ENCODE results near the gene ASAP2.

ASAP2 gene

DNA sequence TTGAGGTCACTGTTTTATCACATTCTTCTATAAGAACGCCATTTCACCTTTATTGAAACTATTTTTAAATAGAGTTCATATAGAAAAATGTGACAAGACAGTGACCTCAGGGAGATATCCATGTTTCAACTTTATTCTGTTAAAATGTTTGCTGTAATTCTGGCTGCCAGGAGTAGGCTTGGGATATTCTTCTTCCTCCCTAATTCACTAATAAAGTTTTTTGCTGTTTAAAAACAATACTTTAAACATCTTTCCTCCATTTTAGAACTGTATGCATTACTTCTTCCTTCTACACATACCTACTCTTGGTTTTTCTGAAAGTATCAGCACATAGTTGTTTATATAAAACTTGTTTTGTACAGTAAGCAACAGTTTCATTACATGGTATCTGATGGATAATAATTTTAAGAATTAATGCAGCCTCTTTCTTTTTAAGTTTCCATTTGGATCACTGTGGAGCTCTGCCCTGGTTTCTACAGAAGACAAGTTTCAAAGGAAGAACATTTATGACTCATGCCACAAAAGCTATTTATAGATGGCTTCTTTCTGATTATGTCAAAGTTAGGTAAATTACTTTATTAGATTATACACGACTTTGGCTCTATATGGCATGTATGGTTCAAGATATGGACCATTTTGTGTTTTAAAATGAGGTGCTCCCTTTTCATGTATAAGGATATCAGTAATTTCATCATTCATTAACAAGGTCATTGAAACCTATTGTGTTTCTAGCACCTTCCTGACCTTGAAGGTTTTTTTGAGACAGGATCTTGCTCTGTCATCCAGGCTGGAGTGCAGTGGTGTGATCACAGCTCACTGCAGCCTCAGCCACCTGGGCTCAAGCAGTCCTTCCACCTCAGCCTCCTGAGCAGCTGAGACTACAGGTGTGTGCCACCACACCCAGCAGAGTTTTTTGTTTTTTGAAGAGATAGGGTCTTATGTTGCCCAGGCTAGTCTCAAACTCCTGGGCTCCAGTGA is 224.0 kb downstream of the ASAP2 start:
- no peak for DNase-seq (ENCODE audit: low spot score)

DNA sequence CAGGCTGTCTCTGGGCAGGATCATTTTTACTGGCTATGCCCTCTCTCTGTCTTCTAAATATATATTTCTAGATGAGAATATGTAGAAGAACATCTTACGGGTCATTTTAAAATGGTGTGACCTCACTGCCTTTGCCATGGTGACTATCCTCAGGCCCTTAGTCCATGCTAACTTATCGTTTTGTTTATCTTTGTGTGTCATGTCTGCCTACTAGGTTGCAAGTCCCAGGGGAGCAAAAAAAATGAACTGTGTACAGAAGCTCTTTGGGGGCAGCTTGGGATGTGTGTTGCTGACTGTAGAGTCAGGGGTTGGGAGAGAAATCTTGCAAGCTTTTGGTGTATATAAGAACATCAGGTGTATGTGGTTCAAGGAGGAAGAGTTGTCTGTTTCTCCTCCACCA is 227.9 kb downstream of the ASAP2 start:
- no peak for DNase-seq (ENCODE audit: low spot score)

GRCh38 chr2:9439536-9439935 is 232.9 kb downstream of the ASAP2 start:
- no peak for DNase-seq (ENCODE audit: low spot score)

- DNase-seq (ENCODE audit: low spot score) = no peak
These were observed 233.6 kb downstream of the ASAP2 start for GRCh38 chr2:9440058-9440727.

DNA sequence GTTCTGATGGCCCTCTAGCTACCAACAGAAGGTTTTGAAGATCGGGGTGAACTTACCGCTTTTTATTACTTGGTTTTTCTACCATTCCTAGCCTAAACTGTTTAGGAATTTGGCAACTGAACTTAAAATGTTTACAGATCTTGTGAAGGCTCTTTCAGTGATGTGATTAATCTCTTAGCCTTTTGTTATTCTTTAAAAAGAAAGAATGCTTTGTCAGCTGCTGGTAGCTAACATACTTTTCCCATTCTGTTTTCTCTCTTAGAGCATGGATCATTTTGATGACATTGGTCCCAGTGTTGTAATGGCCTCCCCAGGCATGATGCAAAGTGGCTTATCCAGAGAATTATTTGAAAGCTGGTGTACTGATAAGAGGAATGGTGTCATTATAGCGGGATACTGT is 234.9 kb downstream of the ASAP2 start:
- DNase-seq (ENCODE audit: low spot score) = no peak

DNA sequence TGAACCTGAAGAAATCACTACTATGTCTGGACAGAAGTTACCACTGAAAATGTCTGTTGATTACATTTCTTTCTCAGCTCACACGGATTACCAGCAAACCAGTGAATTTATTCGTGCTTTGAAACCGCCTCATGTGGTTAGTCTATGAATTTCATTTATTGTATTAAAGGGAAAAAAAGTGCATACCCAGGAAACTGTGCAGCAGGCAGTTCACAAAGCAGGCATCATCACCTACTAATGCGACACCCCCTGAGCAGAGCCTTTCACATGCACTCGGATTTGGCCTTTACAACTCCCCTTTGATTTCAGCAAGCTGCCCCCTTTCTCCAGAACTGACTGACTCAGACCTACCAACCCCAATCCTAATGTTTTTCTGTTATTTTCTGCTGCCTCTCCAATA is 236.9 kb downstream of the ASAP2 start:
- DNase-seq (ENCODE audit: low spot score) = no peak

- no peak for DNase-seq (ENCODE audit: low spot score)
These were observed 238.5 kb downstream of the ASAP2 start for GRCh38 chr2:9445089-9445488.

DNA sequence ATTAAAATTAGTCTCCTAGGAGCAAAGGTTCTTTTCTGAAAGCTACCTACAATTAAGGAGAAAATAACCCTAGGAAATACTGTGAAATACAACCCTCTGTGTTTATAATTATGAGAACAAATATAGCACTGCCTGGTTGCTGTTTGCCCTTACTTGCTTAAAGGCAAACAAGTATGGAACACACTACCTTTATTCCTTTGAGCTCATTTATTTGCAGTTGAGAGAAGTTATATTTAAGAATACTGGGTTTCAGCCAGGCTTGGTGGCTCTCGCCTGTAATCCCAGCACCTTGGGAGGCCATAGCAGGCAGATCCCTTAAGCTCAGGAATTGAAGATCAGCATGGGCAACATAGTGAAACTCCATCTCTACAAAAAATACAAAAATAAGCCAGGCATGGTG is 244.6 kb downstream of the ASAP2 start:
- no peak for DNase-seq (ENCODE audit: low spot score)
